ENCODE data around the gene CTNNA2. TPM values are rescaled to one million over a fixed set of nuclear protein-coding genes. Genes with fewer than 3 reads are reported as not detected.

Gene CTNNA2
- total and polyA plus RNA-seq, 2 of the 8 experiments (the other 6 are each of a cell fraction or from before 2014, with no cell fraction given), result 3.9 to 9.0 TPM

DNA sequence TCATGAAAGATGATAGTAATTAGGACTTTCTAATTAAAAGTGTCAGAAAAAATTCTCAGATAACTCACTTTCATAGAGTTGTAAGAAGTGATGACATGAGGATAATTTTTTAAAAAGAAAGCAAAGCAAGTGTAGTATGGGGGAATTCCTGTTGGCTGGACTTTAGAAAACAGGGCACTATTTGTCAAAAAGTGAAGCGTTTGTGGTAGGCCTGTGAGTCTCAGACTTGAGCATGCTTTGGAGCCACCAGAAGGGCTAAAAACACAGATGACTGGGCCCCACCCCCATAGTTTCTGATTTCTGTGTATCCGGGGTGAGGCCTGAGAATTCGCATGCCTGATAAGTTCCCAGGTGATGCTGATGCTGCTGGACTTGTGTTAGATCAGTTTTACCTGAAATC lies 1014.3 kb downstream of the CTNNA2 start:
- Histone ChIP-seq H2BK120ac (replicated peaks; ENCODE audit: low read depth, low read length) (no peak overlapping the region), H2BK5ac (ENCODE audit: low read depth, low read length) (no peak overlapping the region), H3K18ac (ENCODE audit: extremely low read depth, low read length) (no peak overlapping the region), H3K36me3 (ENCODE audit: control insufficient read depth in 2 of 4, insufficient read depth in 4 of 4, low read length in 3 of 4) (no peaks in the 10 kb centered on the region), H2AK5ac (ENCODE audit: low read depth, low read length) (no peak overlapping the region), H3K4me1 (replicated peaks in 1 of 4; ENCODE audit: control insufficient read depth in 3 of 4, insufficient read depth in 4 of 4, low read length in 3 of 4) (no peaks in the 10 kb centered on the region; a peak in 1 of 7 replicates), H4K5ac (ENCODE audit: insufficient read length, low read depth, low read length) (no peak overlapping the region), H4K20me1 (replicated peaks in 1 of 2; ENCODE audit: control insufficient read depth in 1 of 2, insufficient read depth in 2 of 2, low read length in 2 of 2) (no peaks in the 10 kb centered on the region), H4K8ac (ENCODE audit: extremely low read depth, insufficient read depth, low read length) (no peak overlapping the region), H2BK15ac (ENCODE audit: low read length) (no peak overlapping the region), H3K27me3 (replicated peaks in 1 of 4; ENCODE audit: control insufficient read depth in 3 of 4, extremely low read depth in 1 of 4, insufficient read depth in 3 of 4, low read length in 3 of 4) (no peaks in the 10 kb centered on the region), H3K14ac (ENCODE audit: insufficient read length) (no peak overlapping the region), H3K79me1 (ENCODE audit: low read depth, low read length) (no peaks in the 10 kb centered on the region), H3K4me2 (ENCODE audit: insufficient read depth in 1 of 2, low read depth in 2 of 2, low read length in 2 of 2) (no peak overlapping the region), H3K27ac (ENCODE audit: low read depth, low read length) (no peak overlapping the region), H3K23me2 (ENCODE audit: low read depth, low read length) (no peaks in the 10 kb centered on the region), H2AFZ (ENCODE audit: low read length) (no peak overlapping the region), H3K9ac (replicated peaks in 1 of 4; ENCODE audit: extremely low read depth in 1 of 4, low read depth in 3 of 4, low read length in 3 of 4) (no peak overlapping the region), H3K9me3 (ENCODE audit: insufficient read depth in 2 of 2, low read depth in 1 of 2, low read length in 1 of 2) (no peaks in the 10 kb centered on the region), H3K23ac (ENCODE audit: insufficient read length) (no peak overlapping the region), H3K79me2 (ENCODE audit: control insufficient read depth in 1 of 2, insufficient read depth in 2 of 2, low read length in 2 of 2) (no peaks in the 10 kb centered on the region), H2BK20ac (ENCODE audit: low read length) (no peak overlapping the region), H3K56ac (replicated peaks; ENCODE audit: insufficient read length, low read depth, low read length) (no peak overlapping the region), H3K4me3 (ENCODE audit: extremely low read depth in 1 of 4, insufficient read depth in 2 of 4, low read depth in 3 of 4, low read length in 4 of 4) (no peak overlapping the region), H4K91ac (replicated peaks; ENCODE audit: insufficient read length, low read length) (no peak overlapping the region), H2BK12ac (ENCODE audit: low read depth, low read length) (no peak overlapping the region), H3K4ac (replicated peaks; ENCODE audit: insufficient read length, low read depth, low read length) (no peak overlapping the region)
- POLR2A ChIA-PET (ENCODE audit: partially characterized antibody), result no interaction called here
- no peak for DNase-seq (ENCODE audit: low read depth in 1 of 2, low spot score in 2 of 2)
- TF ChIP-seq MAFK (IDR thresholded peaks at IDR 0.05; ENCODE audit: low read depth, low read length) (no peak), CTBP2 (IDR thresholded peaks at IDR 0.05; ENCODE audit: borderline replicate concordance, insufficient read depth, insufficient read length, low read length) (no peak), NRF1 (IDR thresholded peaks at IDR 0.05; ENCODE audit: low read depth, low read length) (no peak), BCL11A (IDR thresholded peaks at IDR 0.05; ENCODE audit: low read depth in 2 of 2, low read length in 2 of 2) (no peak), SP1 (IDR thresholded peaks at IDR 0.05; ENCODE audit: low read depth, low read length) (no peak), SP2 (IDR thresholded peaks at IDR 0.05; ENCODE audit: low read length) (no peak), CHD1 (IDR thresholded peaks at IDR 0.05; ENCODE audit: low read depth, low read length) (no peak), TEAD4 (IDR thresholded peaks at IDR 0.05; ENCODE audit: low read depth, low read length) (no peak), GABPA (IDR thresholded peaks at IDR 0.05; ENCODE audit: borderline replicate concordance, insufficient read depth, low read length) (no peak), KDM4A (IDR thresholded peaks at IDR 0.05; ENCODE audit: low read depth, low read length, severe bottlenecking) (no peak), ASH2L (IDR thresholded peaks at IDR 0.05; ENCODE audit: low read length) (no peak), ZNF274 (IDR thresholded peaks at IDR 0.05; ENCODE audit: borderline replicate concordance, extremely low read depth, low read length) (no peak), POU5F1 (IDR thresholded peaks at IDR 0.05; ENCODE audit: low read depth, low read length) (no peak)
- FAIRE-seq, result no peak
- CTCF ChIA-PET (ENCODE audit: partially characterized antibody), result no interaction called here
- WGBS, 2 experiments (ENCODE audit: extremely low coverage in 1 of 2, insufficient coverage in 1 of 2, insufficient read length in 1 of 2, insufficient replicate concordance in 2 of 2, low coverage in 1 of 2, low lambda C conversion rate in 2 of 2, missing lambda C conversion rate in 1 of 2), result 89% methylated on average over 3 of the region's 3 CpGs; no CpG with 5 or more reads in 1 of the 2 experiments

Measured in H1 (cell line).